Measurements from ENCODE around the gene NME4.
A peak's percentile ranks its signal among the peaks of the same experiment; 100 is the strongest.
"Not testable (repeated sequence)": the region's sequence is repeated elsewhere in the genome, so short reads cannot be mapped to it uniquely, and the experiment has no call there.

Gene NME4

GRCh38 chr16:399340-400019 lies 2.5 kb downstream of the NME4 start:
- DNase-seq: no peak

DNA sequence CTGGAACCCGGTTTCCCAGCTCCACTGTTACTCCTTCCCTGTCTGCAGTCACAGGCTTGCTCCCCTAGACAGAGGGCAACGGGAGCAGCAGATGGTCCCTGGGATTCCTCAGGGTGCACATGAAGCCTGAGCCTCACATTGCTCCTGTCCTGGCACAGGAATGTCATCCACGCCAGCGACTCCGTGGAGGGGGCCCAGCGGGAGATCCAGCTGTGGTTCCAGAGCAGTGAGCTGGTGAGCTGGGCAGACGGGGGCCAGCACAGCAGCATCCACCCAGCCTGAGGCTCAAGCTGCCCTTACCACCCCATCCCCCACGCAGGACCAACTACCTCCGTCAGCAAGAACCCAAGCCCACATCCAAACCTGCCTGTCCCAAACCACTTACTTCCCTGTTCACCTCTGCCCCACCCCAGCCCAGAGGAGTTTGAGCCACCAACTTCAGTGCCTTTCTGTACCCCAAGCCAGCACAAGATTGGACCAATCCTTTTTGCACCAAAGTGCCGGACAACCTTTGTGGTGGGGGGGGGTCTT lies 3.1 kb downstream of the NME4 start:
- DNase-seq: no peak

GRCh38 chr16:401468-402348 lies 4.7 kb downstream of the NME4 start, which contains the start of gene DECR2:
DECR2 (plus strand) TSS chr16:401885; CDS start chr16:401964, 79 bp downstream.
- DNase-seq: peak; percentile 91

DNA sequence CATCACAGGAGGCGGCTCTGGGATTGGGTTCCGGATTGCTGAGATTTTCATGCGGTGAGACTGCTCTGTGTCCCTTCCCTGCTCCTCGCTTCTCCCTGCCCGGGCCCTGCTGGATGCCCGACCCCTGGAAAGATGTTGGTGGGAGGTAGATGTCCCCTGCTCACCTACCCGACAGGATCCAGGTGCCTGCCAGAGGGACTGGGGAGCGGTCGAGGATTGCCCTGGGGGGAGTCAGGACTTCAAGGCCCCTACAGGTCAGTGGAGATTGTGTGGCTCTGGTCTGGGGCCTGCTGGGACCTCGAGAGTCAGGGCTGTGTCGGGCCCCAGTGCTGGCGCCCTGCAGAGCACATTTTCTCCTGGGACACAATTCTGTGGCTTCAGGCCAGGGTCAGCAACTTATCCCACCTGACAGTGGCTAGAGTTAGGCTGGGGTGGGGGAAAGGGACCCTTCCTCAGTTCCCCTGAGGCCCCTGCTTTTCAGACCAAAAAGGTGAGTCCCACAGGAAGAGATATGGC lies 8.0 kb downstream of the NME4 start:
- no peak for DNase-seq

- DNase-seq: no peak
Measured at GRCh38 chr16:405548-406506, 8.8 kb downstream of the NME4 start.

DNA sequence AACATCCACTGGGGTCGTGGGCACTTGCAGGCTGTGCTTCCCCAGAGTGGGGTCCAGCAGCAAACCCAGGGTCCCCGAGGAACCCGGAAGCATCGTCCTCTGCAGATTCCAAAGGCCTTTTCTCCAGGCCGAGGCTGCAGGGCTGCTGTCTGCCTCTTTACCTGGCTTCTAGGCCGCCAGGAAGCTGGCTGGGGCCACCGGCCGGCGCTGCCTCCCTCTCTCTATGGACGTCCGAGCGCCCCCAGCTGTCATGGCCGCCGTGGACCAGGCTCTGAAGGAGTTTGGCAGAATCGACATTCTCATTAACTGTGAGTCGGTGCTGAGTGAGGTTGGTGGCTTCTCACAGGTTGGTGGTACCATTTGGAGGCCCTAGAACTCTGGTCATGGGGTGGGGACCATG lies 10.3 kb downstream of the NME4 start:
- DNase-seq: no peak

GRCh38 chr16:410516-411178 lies 13.6 kb downstream of the NME4 start:
- DNase-seq: peak; percentile 20

DNA sequence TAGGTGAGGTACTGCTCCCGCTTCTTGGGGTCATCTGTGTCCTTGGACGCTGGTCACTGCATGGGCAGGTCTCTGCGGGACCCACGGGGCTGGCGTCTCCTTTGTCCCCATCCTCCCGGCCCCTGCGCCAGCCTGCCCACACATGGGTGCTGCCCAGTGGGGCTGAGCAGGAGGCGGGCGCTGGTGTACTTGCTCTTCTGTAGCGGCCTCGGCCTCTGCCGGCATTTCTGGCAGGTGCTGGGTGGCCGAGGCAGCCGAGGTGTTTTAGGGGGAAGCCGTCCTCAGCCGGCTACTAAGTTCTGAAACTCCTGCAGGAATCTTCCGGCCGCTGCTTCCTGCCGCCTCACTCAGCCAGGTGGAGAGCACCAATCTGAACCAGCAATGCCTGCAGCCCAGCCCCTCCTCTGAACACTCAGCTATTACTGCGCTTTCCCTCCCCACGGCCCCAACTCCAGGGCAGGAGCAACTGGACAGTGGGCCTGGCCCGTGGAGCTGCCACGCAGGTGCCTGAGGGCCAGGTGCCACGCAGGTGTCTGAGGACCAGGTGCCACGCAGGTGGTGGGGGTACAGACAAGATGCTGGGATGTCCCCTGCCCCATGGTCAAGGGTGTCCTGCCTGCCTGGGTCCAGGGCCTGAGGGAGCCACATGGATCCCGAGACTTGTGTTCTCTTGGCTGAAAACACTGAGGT lies 14.7 kb downstream of the NME4 start:
- DNase-seq: no peak

DNA sequence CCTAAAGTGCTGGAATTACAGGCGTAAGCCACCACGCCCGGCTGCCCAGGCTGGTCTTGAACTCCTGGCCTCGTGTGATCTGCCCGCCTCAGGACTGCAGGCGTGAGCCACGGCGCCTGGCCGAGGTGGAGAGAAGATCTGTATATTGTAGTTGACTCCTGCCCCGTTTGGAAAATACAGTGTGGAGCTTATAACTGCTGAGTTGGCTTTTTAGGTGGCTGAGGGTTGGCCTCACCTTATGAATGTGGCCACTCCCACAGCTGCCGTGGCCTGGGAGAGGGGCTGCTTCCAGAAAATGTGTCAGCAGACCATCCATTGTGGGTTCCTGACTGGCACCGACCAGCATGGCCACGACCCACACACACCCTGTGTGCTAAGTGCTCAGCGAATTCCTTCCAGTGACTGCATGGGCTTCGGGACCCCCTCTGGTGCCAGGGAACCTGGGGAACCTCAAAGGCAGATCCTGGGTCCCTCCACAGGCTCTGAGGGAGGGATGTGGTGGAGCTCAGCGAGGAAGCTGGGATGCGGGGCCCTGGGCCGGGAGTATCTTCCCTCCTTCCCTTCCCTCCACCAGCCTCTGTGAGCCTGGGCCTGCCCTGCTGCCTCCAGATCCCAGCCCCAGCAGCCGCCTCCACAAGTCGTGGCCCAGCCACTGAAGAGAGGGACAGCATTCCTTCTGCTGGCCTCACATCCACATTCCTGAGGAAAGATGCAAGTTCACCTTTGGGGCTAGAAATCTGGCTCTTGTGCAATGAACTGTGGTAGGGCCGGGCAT lies 17.6 kb downstream of the NME4 start:
- no peak for DNase-seq

GRCh38 chr16:415170-415498 lies 18.1 kb downstream of the NME4 start:
- DNase-seq: not testable (repeated sequence)

DNA sequence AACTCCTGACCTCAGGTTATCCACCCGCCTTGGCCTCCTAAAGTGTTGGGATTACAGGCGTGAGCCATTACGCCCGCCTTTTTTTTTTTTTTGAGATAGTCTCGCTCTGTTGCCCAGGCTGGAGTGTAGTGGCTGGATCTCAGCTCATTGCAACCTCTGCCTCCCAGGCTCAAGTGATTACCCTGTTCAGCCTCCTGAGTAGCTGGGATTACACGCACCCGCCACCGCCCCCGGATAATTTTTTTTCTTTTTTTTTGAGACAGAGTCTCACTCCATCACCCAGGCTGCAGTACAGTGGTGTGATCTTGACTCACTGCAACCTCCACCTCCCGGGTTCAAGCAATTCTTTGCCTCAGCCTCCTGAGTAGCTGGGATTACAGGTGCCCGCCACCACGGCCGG lies 25.2 kb downstream of the NME4 start:
- DNase-seq: not testable (repeated sequence)

DNA sequence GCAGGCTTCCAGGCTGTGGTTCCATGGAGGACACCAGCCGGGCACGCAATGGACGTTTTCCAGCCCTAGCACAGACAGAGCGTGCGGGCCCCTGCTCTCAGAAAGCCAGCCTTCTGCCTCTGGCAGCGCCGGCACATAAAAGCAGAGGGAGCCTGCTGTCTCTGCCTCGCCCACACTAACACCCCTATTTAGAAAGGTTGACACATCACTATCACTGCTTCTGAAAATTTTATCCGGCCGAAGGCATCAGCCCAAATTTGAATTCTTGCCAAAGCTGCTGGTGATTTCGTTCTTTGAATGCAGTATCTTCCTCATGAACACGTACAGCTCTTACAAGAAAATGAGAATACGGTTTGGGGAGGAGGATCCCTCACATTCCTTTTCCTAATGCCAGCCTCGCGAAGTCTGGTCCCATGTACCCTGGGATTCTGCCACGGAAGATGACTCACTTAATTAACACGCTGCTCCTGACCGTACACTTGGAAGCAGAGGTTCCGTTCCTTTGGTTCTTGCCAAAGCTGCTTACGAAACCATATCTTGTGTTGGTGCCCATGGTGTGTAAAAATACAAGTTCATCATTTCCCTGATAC lies 27.1 kb downstream of the NME4 start:
- DNase-seq: no peak

DNA sequence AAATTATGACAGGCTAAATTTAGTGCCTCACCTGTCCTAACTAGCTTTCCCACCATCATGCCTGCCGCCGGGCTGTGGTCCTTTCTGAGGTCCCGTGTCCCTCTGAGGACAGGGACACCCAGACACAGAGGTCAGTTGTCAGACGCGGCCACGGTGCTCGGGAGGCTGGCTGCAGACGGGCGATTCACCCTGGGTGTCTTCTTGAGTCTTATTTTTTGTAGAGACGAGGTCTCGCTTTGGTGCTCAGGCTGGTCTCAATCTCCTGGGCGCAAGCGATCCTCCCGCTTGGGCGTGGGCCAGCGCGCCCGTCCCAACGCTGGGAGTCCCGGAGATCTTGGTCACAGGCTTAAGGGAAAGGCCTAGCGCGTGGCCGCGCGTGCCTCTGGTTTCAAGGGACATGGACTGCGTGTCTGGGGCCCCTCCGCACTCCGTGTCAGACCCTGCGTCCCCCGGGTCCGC lies 27.7 kb downstream of the NME4 start:
- no peak for DNase-seq

GRCh38 chr16:425082-425718 lies 28.2 kb downstream of the NME4 start, which contains the start of gene RAB11FIP3:
RAB11FIP3 (plus strand) TSS chr16:425649; CDS start chr16:426007, 358 bp downstream.
- peak; percentile 82 for DNase-seq

DNA sequence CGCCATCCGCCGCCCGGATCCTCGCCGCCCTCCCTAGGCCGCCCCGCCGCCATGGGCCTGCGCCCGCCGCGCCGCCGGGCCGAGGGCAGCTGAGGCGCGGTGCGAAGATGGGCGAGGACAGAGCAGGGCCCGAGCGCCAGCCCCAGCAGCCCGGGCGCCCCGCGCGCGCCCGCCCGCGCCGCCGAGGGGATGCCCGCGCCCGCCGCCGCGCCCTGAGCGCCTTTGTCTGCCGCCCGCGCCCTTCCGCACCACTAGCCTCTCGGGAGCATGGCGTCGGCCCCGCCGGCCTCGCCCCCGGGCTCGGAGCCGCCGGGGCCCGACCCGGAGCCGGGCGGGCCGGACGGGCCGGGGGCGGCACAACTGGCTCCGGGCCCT lies 28.7 kb downstream of the NME4 start:
- DNase-seq: no peak

DNA sequence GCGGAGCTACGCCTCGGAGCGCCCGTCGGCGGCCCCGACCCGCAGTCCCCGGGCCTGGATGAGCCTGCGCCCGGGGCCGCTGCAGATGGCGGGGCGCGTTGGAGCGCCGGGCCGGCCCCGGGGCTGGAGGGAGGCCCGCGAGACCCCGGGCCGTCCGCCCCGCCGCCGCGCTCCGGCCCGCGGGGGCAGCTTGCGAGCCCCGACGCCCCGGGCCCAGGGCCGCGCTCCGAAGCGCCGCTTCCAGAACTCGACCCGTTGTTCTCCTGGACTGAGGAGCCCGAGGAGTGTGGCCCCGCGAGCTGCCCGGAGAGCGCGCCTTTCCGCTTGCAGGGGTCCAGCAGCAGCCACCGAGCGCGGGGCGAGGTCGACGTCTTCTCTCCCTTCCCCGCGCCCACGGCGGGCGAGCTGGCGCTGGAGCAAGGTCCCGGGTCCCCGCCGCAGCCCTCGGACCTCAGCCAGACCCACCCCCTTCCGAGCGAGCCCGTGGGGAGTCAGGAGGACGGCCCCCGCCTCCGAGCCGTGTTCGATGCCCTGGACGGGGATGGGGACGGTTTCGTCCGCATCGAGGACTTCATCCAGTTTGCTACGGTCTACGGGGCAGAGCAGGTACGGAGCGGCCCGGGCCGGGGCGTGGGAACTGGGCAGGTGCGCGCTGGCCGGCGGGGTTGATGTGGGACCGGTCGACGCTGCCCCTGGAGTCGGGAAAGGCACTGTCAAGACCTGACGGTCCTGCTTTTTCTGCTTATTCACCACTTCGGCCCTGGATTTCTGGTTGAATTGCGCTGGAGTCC lies 29.3 kb downstream of the NME4 start:
- no peak for DNase-seq

DNA sequence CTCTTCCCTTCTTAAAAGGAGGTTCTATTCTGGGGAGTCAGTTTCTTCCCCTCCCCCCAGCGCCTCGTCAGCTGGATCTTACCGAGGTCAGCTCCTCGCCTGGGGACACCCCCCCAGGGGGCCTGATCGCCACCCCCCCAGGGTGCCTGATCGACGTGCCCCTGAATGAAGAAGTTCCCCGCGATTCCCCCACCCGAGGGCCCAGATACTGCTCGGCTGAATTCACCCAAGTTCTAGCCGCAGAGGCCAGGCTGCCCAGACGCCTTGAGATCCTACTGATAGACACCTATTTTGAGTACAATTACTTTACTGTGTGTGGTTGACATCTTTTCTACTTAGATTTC lies 29.9 kb downstream of the NME4 start:
- no peak for DNase-seq

DNA sequence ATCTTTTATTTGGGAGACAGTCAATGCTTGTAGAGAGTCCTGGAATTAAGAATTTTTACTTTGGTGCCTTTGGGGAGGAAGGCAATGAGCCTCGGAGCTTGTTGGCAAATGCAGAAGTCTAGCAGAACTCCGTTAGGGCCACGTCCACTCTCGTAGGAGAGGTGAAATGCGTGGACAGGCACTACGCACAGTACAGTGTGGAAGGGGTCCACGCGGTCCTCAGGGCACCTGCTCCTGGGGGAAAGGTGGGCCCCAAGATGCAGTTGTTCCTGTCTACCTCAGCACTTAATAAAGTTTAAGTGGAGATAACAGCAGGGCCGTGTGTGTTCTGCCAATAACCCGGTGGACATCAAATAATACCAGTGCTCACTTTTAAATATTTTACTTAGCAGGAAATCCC lies 30.3 kb downstream of the NME4 start:
- DNase-seq: no peak

DNA sequence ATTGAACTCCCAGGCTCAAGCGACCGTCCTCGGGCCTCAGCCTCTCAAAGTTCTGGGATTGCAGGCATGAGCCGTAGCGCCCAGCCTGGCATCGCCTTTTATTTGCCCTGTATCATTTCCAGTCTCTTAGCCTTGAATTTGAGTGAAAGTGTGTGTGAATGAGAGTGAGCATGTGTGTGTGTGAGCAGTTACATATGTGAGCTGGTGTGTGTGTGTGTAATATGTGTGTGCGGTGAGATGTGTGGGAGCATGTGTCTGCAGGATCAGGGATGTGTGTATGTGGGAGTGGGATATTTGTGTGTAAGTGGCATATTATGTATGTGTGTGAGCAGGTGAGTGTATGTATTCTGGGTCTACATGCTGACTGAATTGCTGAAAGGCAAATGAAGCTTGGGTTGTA lies 33.9 kb downstream of the NME4 start:
- no peak for DNase-seq

Measured in NCI-H1092 (cell line).